ENCODE measurements around the gene PPBP. TPM values are rescaled to one million over a fixed set of nuclear protein-coding genes. Genes with fewer than 3 reads are reported as not detected.

Gene PPBP
- total RNA-seq, 2 experiments from 2014 or later = not detected

- DNase-seq (no peak), ATAC-seq (no peak)
- Mint-ChIP-seq H3K4me3 (no peak overlapping the region), H3K27ac (no peak overlapping the region), H3K9me3 (peaks cover 6% of the 10 kb centered on the region), H3K27me3 (peaks cover 5% of the 10 kb centered on the region), H3K36me3 (ENCODE audit: low read depth) (no peaks in the 10 kb centered on the region), H3K4me1 (ENCODE audit: low read depth) (no peaks in the 10 kb centered on the region)
- ChIA-PET CTCF (interaction anchor here (1.2 kb wide), 1 partner anchor 49 kb away, joined by 3 read pairs; no protein-coding TSS in a partner anchor), POLR2A (no interaction called here)
- no peak for TF ChIP-seq CTCF (IDR thresholded peaks at IDR 0.05)
- intact Hi-C loops (cut with micrococcal nuclease) = no loop called here
Measured at GRCh38 chr4:73979407-73979957, 8.5 kb downstream of the PPBP start.

- ATAC-seq (no peak), DNase-seq (no peak)
- no peak overlapping the region for H3K4me3 Mint-ChIP-seq
- H3K27me3 Mint-ChIP-seq = peaks cover 5% of the 10 kb centered on the region
- intact Hi-C loops (cut with micrococcal nuclease) = no loop called here
- POLR2A ChIA-PET = no interaction called here
- H3K4me1 Mint-ChIP-seq (ENCODE audit: low read depth) = no peaks in the 10 kb centered on the region
- no peaks in the 10 kb centered on the region for H3K36me3 Mint-ChIP-seq (ENCODE audit: low read depth)
- H3K27ac Mint-ChIP-seq = no peak overlapping the region
- CTCF ChIA-PET = no interaction called here
- TF ChIP-seq CTCF (IDR thresholded peaks at IDR 0.05) = no peak
- H3K9me3 Mint-ChIP-seq = peaks cover 6% of the 10 kb centered on the region
Measured at GRCh38 chr4:73978886-73979285, 9.1 kb downstream of the PPBP start.

GRCh38 chr4:73976716-73977115, 11.3 kb downstream of the PPBP start:
- no peak overlapping the region for H3K4me3 Mint-ChIP-seq
- POLR2A ChIA-PET = no interaction called here
- H3K9me3 Mint-ChIP-seq = peaks cover 17% of the 10 kb centered on the region
- no peak for ATAC-seq
- no peaks in the 10 kb centered on the region for H3K36me3 Mint-ChIP-seq (ENCODE audit: low read depth)
- CTCF ChIA-PET = no interaction called here
- intact Hi-C loops (cut with micrococcal nuclease) = no loop called here
- no peaks in the 10 kb centered on the region for H3K4me1 Mint-ChIP-seq (ENCODE audit: low read depth)
- DNase-seq = no peak
- H3K27ac Mint-ChIP-seq = no peak overlapping the region
- TF ChIP-seq CTCF (IDR thresholded peaks at IDR 0.05) = no peak
- peaks cover 4% of the 10 kb centered on the region for H3K27me3 Mint-ChIP-seq

GRCh38 chr4:73976217-73976616, 11.8 kb downstream of the PPBP start:
- no peak for TF ChIP-seq CTCF (IDR thresholded peaks at IDR 0.05)
- ATAC-seq (no peak), DNase-seq (no peak)
- intact Hi-C loops (cut with micrococcal nuclease) = no loop called here
- H3K9me3 Mint-ChIP-seq = peaks cover 17% of the 10 kb centered on the region
- POLR2A ChIA-PET = no interaction called here
- H3K4me3 Mint-ChIP-seq = no peak overlapping the region
- no peaks in the 10 kb centered on the region for H3K36me3 Mint-ChIP-seq (ENCODE audit: low read depth)
- H3K4me1 Mint-ChIP-seq (ENCODE audit: low read depth) = no peaks in the 10 kb centered on the region
- peaks cover 2% of the 10 kb centered on the region for H3K27me3 Mint-ChIP-seq
- H3K27ac Mint-ChIP-seq = no peak overlapping the region
- CTCF ChIA-PET = no interaction called here

- no peak overlapping the region for H3K27ac Mint-ChIP-seq
- H3K9me3 Mint-ChIP-seq = peaks cover 22% of the 10 kb centered on the region
- ChIA-PET POLR2A (no interaction called here), CTCF (no interaction called here)
- TF ChIP-seq CTCF (IDR thresholded peaks at IDR 0.05) = no peak
- H3K4me1 Mint-ChIP-seq (ENCODE audit: low read depth) = no peaks in the 10 kb centered on the region
- ATAC-seq (no peak), DNase-seq (no peak)
- H3K4me3 Mint-ChIP-seq = no peak overlapping the region
- no peaks in the 10 kb centered on the region for H3K27me3 Mint-ChIP-seq
- no peaks in the 10 kb centered on the region for H3K36me3 Mint-ChIP-seq (ENCODE audit: low read depth)
- intact Hi-C loops (cut with micrococcal nuclease) = no loop called here
Measured at GRCh38 chr4:73974352-73974751, 13.6 kb downstream of the PPBP start.
